ENCODE measurements around the gene DNASE1L3.

- TF ChIP-seq EZH2 (IDR thresholded peaks at IDR 0.05) (no peak), POLR2AphosphoS5 (IDR thresholded peaks at IDR 0.05; ENCODE audit: borderline replicate concordance, low read depth, low read length) (no peak), FOXP2 (optimal IDR thresholded peaks at IDR 0.05; ENCODE audit: control extremely low read depth, extremely low read length, insufficient read depth) (no peak)
These were observed 40.4 kb downstream of the DNASE1L3 start for GRCh38 chr3:58170376-58170775.
